Measurements from ENCODE around the gene SIRPA. TPM values are rescaled to one million over a fixed set of nuclear protein-coding genes. Genes with fewer than 3 reads are reported as not detected.

Gene SIRPA
- total and polyA plus RNA-seq, 10 of the 15 experiments (the other 5 are each of a cell fraction or from before 2014, with no cell fraction given) = 1.7 to 13.2 (median 5.0) TPM

DNA sequence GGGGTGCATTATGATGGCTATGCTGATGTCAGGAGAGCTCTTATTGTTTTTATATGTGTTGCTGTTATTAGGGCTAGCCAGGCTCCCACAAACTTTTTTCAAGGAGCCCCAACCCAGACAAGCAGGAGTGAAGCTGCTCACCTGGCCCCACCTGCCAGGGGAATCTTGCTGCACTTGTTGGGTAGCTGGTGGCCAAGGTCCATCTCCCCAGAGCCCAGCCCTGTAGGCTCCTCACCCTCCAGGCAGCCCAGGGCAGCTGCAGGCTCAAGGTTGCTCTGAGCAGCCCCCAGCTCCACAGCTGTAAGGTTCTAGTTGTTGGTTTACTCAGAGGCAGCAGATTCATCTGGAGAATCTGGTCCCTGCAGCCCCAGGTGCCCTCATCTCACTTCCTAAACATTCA, 46.8 kb upstream of the SIRPA start:
- SMC1A ChIA-PET (ENCODE audit: uncharacterized antibody, unreplicated experiment) = interaction anchor here (1.6 to 2.0 kb wide), 2 partner anchors 10 to 24 kb away, joined by 3 to 4 read pairs; no protein-coding TSS in a partner anchor
- no TSS peak for BruUV-seq (replicated peaks)

GRCh38 chr20:1851396-1851795, 43.8 kb upstream of the SIRPA start:
- H3K27ac ChIP-seq (ENCODE audit: control insufficient read depth, insufficient read depth) = no peak overlapping the region
- H3K4me3 ChIP-seq = no peak overlapping the region
- H3K9ac ChIP-seq (ENCODE audit: control insufficient read depth, insufficient read depth, low read length) = no peak overlapping the region
- RAD21 ChIA-PET (ENCODE audit: unreplicated experiment) = interaction anchor here (0.9 to 1.3 kb wide), 2 partner anchors 20 to 22 kb away, joined by 3 to 5 read pairs; no protein-coding TSS in a partner anchor
- peaks cover 14% of the 10 kb centered on the region for H3K4me1 ChIP-seq (ENCODE audit: control insufficient read depth, insufficient read depth, low read length)
- no peaks in the 10 kb centered on the region for H3K79me2 ChIP-seq (ENCODE audit: control insufficient read depth, insufficient read depth, low read length)
- no peak for FAIRE-seq
- intact Hi-C loops (cut with micrococcal nuclease; ENCODE audit: unreplicated experiment) (loop anchor here (2.0 kb wide), 1 partner anchor 19 kb away; no protein-coding TSS in a partner anchor), in situ Hi-C loops (cut with MboI) (no loop called here)
- CTCF ChIA-PET = interaction anchor here (1.2 to 1.4 kb wide), 4 partner anchors 13 to 48 kb away, joined by 3 to 4 read pairs (median 4); no protein-coding TSS in a partner anchor
- no TSS peak for BruUV-seq (replicated peaks)
- SMC1A ChIA-PET (ENCODE audit: uncharacterized antibody, unreplicated experiment) = interaction anchor here (0.7 to 2.6 kb wide), 4 partner anchors 14 to 979 kb away, joined by 3 to 13 read pairs (median 4); no protein-coding TSS in a partner anchor
- DNase-seq (ENCODE audit: low read depth, low spot score) = no peak
- H2AFZ ChIP-seq (ENCODE audit: control insufficient read depth, low read depth, low read length) = no peak overlapping the region
- ATAC-seq = no peak
- H4K20me1 ChIP-seq (ENCODE audit: control insufficient read depth, insufficient read depth) = no peaks in the 10 kb centered on the region
- peak overlapping the region; percentile 1; the same call in 1 of the 2 replicates for H3K4me2 ChIP-seq (ENCODE audit: control insufficient read depth, insufficient read depth)
- no peaks in the 10 kb centered on the region for H3K9me3 ChIP-seq (replicated peaks; ENCODE audit: control insufficient read depth, insufficient read depth, low read length)
- H3K27me3 ChIP-seq (replicated peaks in 1 of 2; ENCODE audit: control insufficient read depth in 2 of 2, insufficient read depth in 2 of 2, low read length in 1 of 2) = no peaks in the 10 kb centered on the region
- POLR2A ChIA-PET = interaction anchor here (0.6 to 1.6 kb wide), 4 partner anchors 8 to 1467 kb away, joined by 3 to 6 read pairs (median 4); no protein-coding TSS in a partner anchor
- WGBS (ENCODE audit: insufficient coverage, insufficient replicate concordance, low lambda C conversion rate, missing lambda C conversion rate) = 71% methylated on average over 2 of the region's 2 CpGs
- no peaks in the 10 kb centered on the region for H3K36me3 ChIP-seq (ENCODE audit: control insufficient read depth in 2 of 2, insufficient read depth in 2 of 2, low read length in 1 of 2)
- TF ChIP-seq PAX8 (IDR thresholded peaks at IDR 0.05) = no peak
- TF ChIP-seq MTA2 (IDR thresholded peaks at IDR 0.05; ENCODE audit: low read depth) = no peak
- TF ChIP-seq GATAD2B (conservative IDR thresholded peaks at IDR 0.05; ENCODE audit: low read depth) = no peak
- no peak for TF ChIP-seq DPF2 (IDR thresholded peaks at IDR 0.05)
- no peak for TF ChIP-seq IKZF2 (IDR thresholded peaks at IDR 0.05)
- TF ChIP-seq KDM1A (IDR thresholded peaks at IDR 0.05; ENCODE audit: borderline replicate concordance) = no peak
- no peak for TF ChIP-seq NFIC (IDR thresholded peaks at IDR 0.05; ENCODE audit: low read depth, low read length)
- TF ChIP-seq MEF2A (IDR thresholded peaks at IDR 0.05; ENCODE audit: insufficient read depth, low read depth, low read length) = no peak
- TF ChIP-seq ZBTB33 (IDR thresholded peaks at IDR 0.05) = no peak

More for the DNA sequence above, 46.8 kb upstream of the SIRPA start:
- no peak for FAIRE-seq
- Histone ChIP-seq H3K36me3 (ENCODE audit: control insufficient read depth in 2 of 2, insufficient read depth in 2 of 2, low read length in 1 of 2) (no peaks in the 10 kb centered on the region), H3K27me3 (replicated peaks in 1 of 2; ENCODE audit: control insufficient read depth in 2 of 2, insufficient read depth in 2 of 2, low read length in 1 of 2) (no peaks in the 10 kb centered on the region), H2AFZ (ENCODE audit: control insufficient read depth, low read depth, low read length) (no peak overlapping the region), H3K4me2 (ENCODE audit: control insufficient read depth, insufficient read depth) (no peak overlapping the region), H3K27ac (ENCODE audit: control insufficient read depth, insufficient read depth) (no peak overlapping the region), H3K9ac (ENCODE audit: control insufficient read depth, insufficient read depth, low read length) (no peak overlapping the region), H3K4me3 (no peak overlapping the region), H4K20me1 (ENCODE audit: control insufficient read depth, insufficient read depth) (no peaks in the 10 kb centered on the region), H3K4me1 (ENCODE audit: control insufficient read depth, insufficient read depth, low read length) (peaks cover 35% of the 10 kb centered on the region), H3K79me2 (ENCODE audit: control insufficient read depth, insufficient read depth, low read length) (no peaks in the 10 kb centered on the region), H3K9me3 (replicated peaks; ENCODE audit: control insufficient read depth, insufficient read depth, low read length) (no peaks in the 10 kb centered on the region)
- POLR2A ChIA-PET = interaction anchor here (1.2 kb wide), 1 partner anchor 48 kb away, joined by 3 read pairs; no protein-coding TSS in a partner anchor
- CTCF ChIA-PET = no interaction called here
- in situ Hi-C loops (cut with MboI) (no loop called here), intact Hi-C loops (cut with micrococcal nuclease; ENCODE audit: unreplicated experiment) (no loop called here)
- RAD21 ChIA-PET (ENCODE audit: unreplicated experiment) = no interaction called here
- no peak for ATAC-seq
- no peak for TF ChIP-seq BHLHE40 (IDR thresholded peaks at IDR 0.05; ENCODE audit: borderline replicate concordance in 1 of 2, low read depth in 2 of 2, low read length in 1 of 2)
- TF ChIP-seq, protein P1, sequence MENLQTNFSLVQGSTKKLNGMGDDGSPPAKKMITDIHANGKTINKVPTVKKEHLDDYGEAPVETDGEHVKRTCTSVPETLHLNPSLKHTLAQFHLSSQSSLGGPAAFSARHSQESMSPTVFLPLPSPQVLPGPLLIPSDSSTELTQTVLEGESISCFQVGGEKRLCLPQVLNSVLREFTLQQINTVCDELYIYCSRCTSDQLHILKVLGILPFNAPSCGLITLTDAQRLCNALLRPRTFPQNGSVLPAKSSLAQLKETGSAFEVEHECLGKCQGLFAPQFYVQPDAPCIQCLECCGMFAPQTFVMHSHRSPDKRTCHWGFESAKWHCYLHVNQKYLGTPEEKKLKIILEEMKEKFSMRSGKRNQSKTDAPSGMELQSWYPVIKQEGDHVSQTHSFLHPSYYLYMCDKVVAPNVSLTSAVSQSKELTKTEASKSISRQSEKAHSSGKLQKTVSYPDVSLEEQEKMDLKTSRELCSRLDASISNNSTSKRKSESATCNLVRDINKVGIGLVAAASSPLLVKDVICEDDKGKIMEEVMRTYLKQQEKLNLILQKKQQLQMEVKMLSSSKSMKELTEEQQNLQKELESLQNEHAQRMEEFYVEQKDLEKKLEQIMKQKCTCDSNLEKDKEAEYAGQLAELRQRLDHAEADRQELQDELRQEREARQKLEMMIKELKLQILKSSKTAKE (IDR thresholded peaks at IDR 0.05; ENCODE audit: low read depth, poor library complexity, severe bottlenecking) = no peak
- no peak for TF ChIP-seq RFX5 (IDR thresholded peaks at IDR 0.05; ENCODE audit: low read depth, low read length)
- TF ChIP-seq PAX8 (IDR thresholded peaks at IDR 0.05) = no peak
- no peak for DNase-seq (ENCODE audit: low read depth, low spot score)

Data from GM12878 (cell line).